Measurements from ENCODE around the gene GSG1L2.

Gene GSG1L2

GRCh38 chr17:9806699-9807098, 15.2 kb downstream of the GSG1L2 start:
- Histone ChIP-seq H3K9ac (ENCODE audit: low read length) (no peak overlapping the region), H3F3A (ENCODE audit: insufficient read depth, low read length) (no peaks in the 10 kb centered on the region), H3K27me3 (ENCODE audit: insufficient read depth, low read length) (0 out of 2 replicates have a peak, but pooled peaks cover 3% of the 10 kb centered on the region), H3K4me3 (ENCODE audit: low read depth, low read length, poor library complexity, severe bottlenecking) (no peak overlapping the region), H3K4me1 (ENCODE audit: insufficient read depth, low read length, severe bottlenecking) (no peaks in the 10 kb centered on the region), H3K27ac (ENCODE audit: low read depth, low read length, poor library complexity, severe bottlenecking) (no peak overlapping the region), H4K20me1 (ENCODE audit: insufficient read depth, low read length) (no peaks in the 10 kb centered on the region), H3K79me2 (ENCODE audit: insufficient read depth, low read length) (no peaks in the 10 kb centered on the region), H3K4me2 (ENCODE audit: low read length) (no peak overlapping the region), H3K9me2 (ENCODE audit: low read depth, low read length) (no peaks in the 10 kb centered on the region), H3K36me3 (ENCODE audit: insufficient read depth, low read length) (no peaks in the 10 kb centered on the region), H3K9me3 (ENCODE audit: low read length) (no peaks in the 10 kb centered on the region), H2AFZ (ENCODE audit: low read length) (no peak overlapping the region)
- TF ChIP-seq CTCF (IDR thresholded peaks at IDR 0.05; ENCODE audit: low read length) = no peak
- no peak for TF ChIP-seq EZH2 (IDR thresholded peaks at IDR 0.05; ENCODE audit: borderline replicate concordance, low read length)

GRCh38 chr17:9805769-9806168, 16.1 kb downstream of the GSG1L2 start:
- Histone ChIP-seq H3K36me3 (ENCODE audit: insufficient read depth, low read length) (no peaks in the 10 kb centered on the region), H3K9me3 (ENCODE audit: low read length) (no peaks in the 10 kb centered on the region), H3F3A (ENCODE audit: insufficient read depth, low read length) (no peaks in the 10 kb centered on the region), H3K4me2 (ENCODE audit: low read length) (no peak overlapping the region), H3K4me3 (ENCODE audit: low read depth, low read length, poor library complexity, severe bottlenecking) (no peak overlapping the region), H2AFZ (ENCODE audit: low read length) (no peak overlapping the region), H3K9me2 (ENCODE audit: low read depth, low read length) (no peaks in the 10 kb centered on the region), H3K79me2 (ENCODE audit: insufficient read depth, low read length) (no peaks in the 10 kb centered on the region), H3K9ac (ENCODE audit: low read length) (no peak overlapping the region), H3K27ac (ENCODE audit: low read depth, low read length, poor library complexity, severe bottlenecking) (no peak overlapping the region), H4K20me1 (ENCODE audit: insufficient read depth, low read length) (no peaks in the 10 kb centered on the region), H3K27me3 (ENCODE audit: insufficient read depth, low read length) (0 out of 2 replicates have a peak, but pooled peaks cover 3% of the 10 kb centered on the region), H3K4me1 (ENCODE audit: insufficient read depth, low read length, severe bottlenecking) (no peaks in the 10 kb centered on the region)
- no peak for TF ChIP-seq EZH2 (IDR thresholded peaks at IDR 0.05; ENCODE audit: borderline replicate concordance, low read length)
- TF ChIP-seq CTCF (IDR thresholded peaks at IDR 0.05; ENCODE audit: low read length) = no peak

GRCh38 chr17:9802697-9803096, 19.2 kb downstream of the GSG1L2 start:
- Histone ChIP-seq H3K4me2 (ENCODE audit: low read length) (no peak overlapping the region), H4K20me1 (ENCODE audit: insufficient read depth, low read length) (no peaks in the 10 kb centered on the region), H3K36me3 (ENCODE audit: insufficient read depth, low read length) (no peaks in the 10 kb centered on the region), H3K4me1 (ENCODE audit: insufficient read depth, low read length, severe bottlenecking) (no peaks in the 10 kb centered on the region), H3K9me3 (ENCODE audit: low read length) (no peaks in the 10 kb centered on the region), H3K27me3 (ENCODE audit: insufficient read depth, low read length) (no peaks in the 10 kb centered on the region), H3K79me2 (ENCODE audit: insufficient read depth, low read length) (no peaks in the 10 kb centered on the region), H3K9ac (ENCODE audit: low read length) (no peak overlapping the region), H3K9me2 (ENCODE audit: low read depth, low read length) (no peaks in the 10 kb centered on the region), H3K4me3 (ENCODE audit: low read depth, low read length, poor library complexity, severe bottlenecking) (no peak overlapping the region), H2AFZ (ENCODE audit: low read length) (no peak overlapping the region), H3K27ac (ENCODE audit: low read depth, low read length, poor library complexity, severe bottlenecking) (no peak overlapping the region), H3F3A (ENCODE audit: insufficient read depth, low read length) (no peaks in the 10 kb centered on the region)
- no peak for TF ChIP-seq EZH2 (IDR thresholded peaks at IDR 0.05; ENCODE audit: borderline replicate concordance, low read length)
- no peak for TF ChIP-seq CTCF (IDR thresholded peaks at IDR 0.05; ENCODE audit: low read length)
